ES-I3 (cell line): ENCODE measurements around the gene TUBGCP2.

Experiments
- H3K36me3 ChIP-seq: 2 replicates; pipeline ENCODE4 v1.6.1; 2013; ENCODE audit warnings: mild to moderate bottlenecking, low read length, control low read depth, moderate library complexity; ENCODE audit not compliant: insufficient read depth
- H3K4me1 ChIP-seq: 2 replicates; pipeline ENCODE4 v1.6.1; 2013; ENCODE audit warnings: mild to moderate bottlenecking, control low read depth, low read length; ENCODE audit not compliant: insufficient read depth
- H3K9ac ChIP-seq: 2 replicates; pipeline ENCODE4 v1.6.1; 2013; ENCODE audit warnings: low read depth, mild to moderate bottlenecking, low read length, moderate library complexity
- H3K9me3 ChIP-seq: 2 replicates; pipeline ENCODE4 v1.6.1; 2013; ENCODE audit warnings: mild to moderate bottlenecking, low read length, moderate library complexity; ENCODE audit not compliant: control insufficient read depth, insufficient read depth

Gene TUBGCP2

GRCh38 chr10:133335246-133336117 is 26.8 kb upstream of the TUBGCP2 start:
- H3K36me3 ChIP-seq, result no peaks in the 10 kb centered on the region
- no peaks in the 10 kb centered on the region; the same call in 1 of the 2 replicates for H3K9me3 ChIP-seq
- H3K9ac ChIP-seq, result peak overlapping the region; percentile 34; the same call in 1 of the 2 replicates
- H3K4me1 ChIP-seq, result no peaks in the 10 kb centered on the region

DNA sequence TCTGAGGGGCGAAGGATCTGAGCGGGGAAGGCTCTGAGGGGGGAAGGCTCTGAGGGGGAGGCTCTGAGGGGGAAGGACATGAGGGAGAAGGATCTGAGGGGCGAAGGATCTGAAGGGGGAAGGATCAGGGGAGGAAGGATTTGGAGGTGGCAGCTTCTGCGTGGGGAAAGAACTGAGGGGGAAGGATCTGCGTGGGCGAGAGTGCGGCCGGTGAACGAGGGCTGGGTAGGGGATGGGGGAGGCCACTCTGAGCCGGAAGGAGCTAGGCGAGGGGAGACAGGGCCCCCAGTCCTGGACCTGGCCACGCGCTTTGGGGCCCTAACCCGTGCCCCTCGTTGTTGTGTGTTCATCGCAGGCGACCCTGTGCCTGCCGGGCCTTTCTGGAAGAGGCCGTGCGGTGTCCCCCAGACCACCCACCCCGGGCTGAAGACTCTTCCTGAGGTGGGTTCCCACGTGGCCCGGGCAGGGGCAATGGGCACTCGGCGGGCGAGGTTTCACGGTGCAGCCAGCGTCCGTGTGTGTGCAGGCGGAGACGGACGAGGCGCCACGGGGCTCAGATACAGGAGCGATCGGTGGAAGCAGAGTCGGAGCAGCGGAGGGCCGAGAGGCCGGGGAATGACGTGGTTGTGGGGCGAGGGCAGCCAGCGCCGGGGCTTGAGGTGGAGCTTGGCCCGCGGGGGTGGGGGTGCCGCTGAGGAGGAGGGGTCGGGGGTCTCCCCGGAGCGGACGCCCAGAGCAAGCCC is 26.0 kb upstream of the TUBGCP2 start:
- Histone ChIP-seq H3K9me3 (no peaks in the 10 kb centered on the region; the same call in 1 of the 2 replicates), H3K36me3 (no peaks in the 10 kb centered on the region), H3K4me1 (no peaks in the 10 kb centered on the region), H3K9ac (peak overlapping the region; percentile 34; the same call in 1 of the 2 replicates)

DNA sequence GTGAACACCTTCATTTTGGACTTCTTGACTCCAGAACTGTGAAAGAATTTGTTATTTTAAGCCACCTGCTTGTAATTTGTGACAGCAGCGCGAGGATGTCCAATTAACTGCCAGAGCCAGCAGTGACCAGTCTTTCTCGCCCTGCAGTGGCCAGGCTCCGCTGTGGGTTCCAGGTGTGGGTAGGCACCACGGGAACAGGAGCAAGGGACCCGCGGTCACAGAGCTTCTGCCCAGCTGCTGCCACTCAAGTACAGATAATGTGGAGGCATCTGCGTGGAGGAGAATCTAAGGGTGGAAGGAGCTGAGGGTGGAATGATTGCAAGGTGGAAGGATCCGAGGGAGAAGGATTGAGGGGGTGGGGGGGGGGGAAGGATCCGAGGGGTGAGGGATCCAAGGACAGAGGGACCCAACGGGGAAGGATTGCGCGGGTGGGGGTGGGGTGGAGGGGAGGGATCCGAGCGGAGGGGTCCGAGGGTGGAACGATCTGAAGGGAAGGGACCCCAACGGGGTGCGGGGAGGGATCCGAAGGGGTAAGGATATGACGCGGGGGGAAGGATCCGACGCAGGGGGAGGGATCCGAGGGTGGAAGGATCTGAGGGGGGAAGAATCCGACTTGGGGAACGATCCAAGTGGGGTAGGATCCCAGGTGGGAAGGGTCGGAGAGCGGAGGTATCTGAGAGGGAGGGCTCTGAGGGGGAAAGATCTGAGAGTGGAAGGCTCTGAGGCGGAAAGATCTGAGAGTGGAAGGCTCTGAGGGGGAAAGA is 24.4 kb upstream of the TUBGCP2 start:
- Histone ChIP-seq H3K9ac (no peak overlapping the region), H3K9me3 (no peaks in the 10 kb centered on the region; the same call in 1 of the 2 replicates), H3K4me1 (no peaks in the 10 kb centered on the region), H3K36me3 (no peaks in the 10 kb centered on the region)

DNA sequence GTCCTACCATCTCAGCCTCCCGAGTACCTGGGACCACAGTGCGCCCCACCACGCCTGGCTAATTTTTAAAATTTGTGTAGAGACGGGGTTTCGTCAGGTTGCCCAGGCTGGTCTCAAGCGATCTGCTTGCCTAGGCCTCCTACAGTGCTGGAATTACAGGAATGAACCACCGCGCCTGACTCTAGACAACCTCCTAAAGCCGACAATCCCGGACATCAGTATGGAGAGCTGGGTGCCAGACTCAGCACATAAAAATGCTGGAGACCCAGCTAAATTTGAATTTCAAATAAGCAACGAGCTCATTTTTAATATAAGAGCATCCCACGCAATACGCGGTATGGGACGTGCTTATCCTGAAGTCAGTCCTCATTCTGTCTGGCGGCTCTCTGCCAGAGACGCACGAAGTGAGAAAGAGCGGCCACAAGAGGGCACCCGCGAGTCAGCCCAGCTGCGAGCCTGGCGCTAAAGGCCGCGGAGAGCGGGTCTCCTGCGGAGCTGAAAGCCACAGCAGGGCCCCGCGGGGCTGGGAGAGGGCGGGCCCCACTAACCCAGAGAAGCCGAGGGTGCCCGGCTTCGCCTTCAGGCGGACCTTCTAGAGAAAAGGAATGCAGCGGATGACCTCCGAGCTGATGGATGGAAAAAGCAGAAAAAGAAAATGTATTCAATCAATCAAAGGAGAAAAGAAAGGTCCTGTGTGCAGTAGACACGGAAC is 21.0 kb upstream of the TUBGCP2 start:
- Histone ChIP-seq H3K9ac (peak overlapping the region; percentile 19; the same call in 1 of the 2 replicates), H3K4me1 (peaks cover 3% of the 10 kb centered on the region; the same call in 1 of the 2 replicates), H3K9me3 (no peaks in the 10 kb centered on the region; the same call in 1 of the 2 replicates), H3K36me3 (no peaks in the 10 kb centered on the region)

GRCh38 chr10:133328358-133329343 is 20.0 kb upstream of the TUBGCP2 start:
- Histone ChIP-seq H3K36me3 (no peaks in the 10 kb centered on the region), H3K4me1 (peaks cover 3% of the 10 kb centered on the region; the same call in 1 of the 2 replicates), H3K9me3 (no peaks in the 10 kb centered on the region), H3K9ac (no peak overlapping the region)

DNA sequence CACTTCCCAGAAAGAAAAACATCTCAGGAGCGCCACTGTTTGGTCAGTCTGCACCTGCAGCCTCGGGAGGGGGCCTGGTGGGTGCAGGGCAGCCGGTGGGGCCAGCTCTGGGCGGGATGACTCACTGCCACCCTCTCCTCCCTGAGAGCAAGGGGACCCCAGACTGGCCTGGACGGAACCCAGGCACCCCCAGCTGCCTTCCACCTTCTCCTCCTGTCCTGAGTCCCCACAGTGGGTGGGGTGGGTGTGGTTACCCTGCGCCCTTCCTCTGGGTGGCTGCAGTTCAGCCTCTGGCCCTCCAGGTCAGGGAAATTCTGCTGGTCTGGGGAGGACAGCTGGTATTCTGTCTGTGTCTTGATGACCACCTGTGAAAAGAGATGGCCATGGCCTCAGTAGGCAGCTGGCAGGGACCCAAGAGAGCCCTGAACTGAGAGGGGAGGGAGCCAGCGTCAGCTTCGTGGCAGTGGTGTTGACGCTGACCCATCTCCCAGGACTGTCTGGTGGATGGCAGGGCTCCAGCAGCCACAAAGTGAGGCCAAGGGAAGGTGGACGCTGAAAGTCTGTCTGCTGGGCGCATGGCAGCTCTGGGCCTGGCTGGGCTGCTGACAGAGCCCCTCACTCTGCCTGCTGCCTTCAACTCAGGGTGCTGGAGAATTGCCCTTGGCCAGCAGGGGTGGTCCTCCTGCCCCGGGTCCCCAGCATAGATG is 19.1 kb upstream of the TUBGCP2 start:
- H3K9me3 ChIP-seq, result no peaks in the 10 kb centered on the region
- H3K9ac ChIP-seq, result no peak overlapping the region
- H3K4me1 ChIP-seq, result peaks cover 3% of the 10 kb centered on the region; the same call in 1 of the 2 replicates
- no peaks in the 10 kb centered on the region for H3K36me3 ChIP-seq

- Histone ChIP-seq H3K36me3 (no peaks in the 10 kb centered on the region), H3K9ac (no peak overlapping the region), H3K4me1 (peaks cover 3% of the 10 kb centered on the region; the same call in 1 of the 2 replicates), H3K9me3 (no peaks in the 10 kb centered on the region)
Observed at GRCh38 chr10:133326745-133327650, 18.3 kb upstream of the TUBGCP2 start.

GRCh38 chr10:133326223-133326551 is 17.5 kb upstream of the TUBGCP2 start:
- Histone ChIP-seq H3K4me1 (peaks cover 3% of the 10 kb centered on the region; the same call in 1 of the 2 replicates), H3K9ac (peak overlapping the region; percentile 72), H3K36me3 (no peaks in the 10 kb centered on the region), H3K9me3 (no peaks in the 10 kb centered on the region)

DNA sequence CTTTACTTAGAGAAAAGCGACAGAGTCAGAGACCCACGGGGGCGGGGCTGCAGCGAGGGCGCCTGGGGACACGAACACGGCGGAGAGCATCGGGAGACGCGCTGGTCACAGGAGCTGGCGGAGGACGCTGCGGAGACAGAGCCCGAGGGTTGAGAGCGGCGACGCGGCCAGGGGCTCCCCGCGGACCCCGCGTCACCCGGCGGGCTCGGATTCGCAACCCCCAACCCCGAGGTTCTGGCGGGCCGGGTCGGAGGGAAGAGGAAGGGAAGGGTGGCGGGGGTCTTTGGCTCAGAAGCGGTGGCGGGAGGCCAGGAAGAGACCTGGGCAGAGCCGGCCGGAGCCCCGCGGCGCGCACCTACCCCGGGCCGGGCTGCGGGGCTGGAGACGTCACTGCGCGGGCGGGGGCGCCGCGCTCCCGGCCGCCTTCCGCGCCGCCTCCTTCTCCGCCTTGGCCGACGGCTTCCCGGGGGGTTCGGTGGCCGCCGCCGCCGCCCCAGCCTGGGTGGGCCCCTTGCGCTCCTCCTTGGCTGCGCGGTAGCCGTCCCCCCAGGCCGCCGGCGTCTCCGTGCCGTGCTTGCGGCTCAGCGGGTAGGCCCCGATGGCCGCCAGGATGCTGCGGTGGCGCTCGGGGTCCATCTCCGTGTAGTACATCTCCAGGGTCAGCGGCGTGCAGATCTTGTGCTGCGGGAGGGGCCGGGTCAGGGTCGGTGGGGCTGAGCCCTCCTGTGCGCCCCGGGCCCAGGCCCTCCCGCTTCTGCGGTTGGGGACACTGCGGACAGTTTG is 17.0 kb upstream of the TUBGCP2 start:
- H3K4me1 ChIP-seq, result peaks cover 3% of the 10 kb centered on the region; the same call in 1 of the 2 replicates
- H3K9ac ChIP-seq, result peak overlapping the region; percentile 72
- no peaks in the 10 kb centered on the region for H3K36me3 ChIP-seq
- H3K9me3 ChIP-seq, result no peaks in the 10 kb centered on the region

- no peaks in the 10 kb centered on the region for H3K9me3 ChIP-seq
- peak overlapping the region; percentile 72 for H3K9ac ChIP-seq
- H3K4me1 ChIP-seq, result peaks cover 3% of the 10 kb centered on the region; the same call in 1 of the 2 replicates
- no peaks in the 10 kb centered on the region for H3K36me3 ChIP-seq
Observed at GRCh38 chr10:133324857-133325260, 16.2 kb upstream of the TUBGCP2 start.

GRCh38 chr10:133324198-133324792 is 15.6 kb upstream of the TUBGCP2 start:
- H3K4me1 ChIP-seq, result peaks cover 3% of the 10 kb centered on the region; the same call in 1 of the 2 replicates
- H3K36me3 ChIP-seq, result no peaks in the 10 kb centered on the region
- no peaks in the 10 kb centered on the region for H3K9me3 ChIP-seq
- H3K9ac ChIP-seq, result peak overlapping the region; percentile 25; the same call in 1 of the 2 replicates
